Sigmoid colon (tissue), 7 donors: ENCODE results near the gene KIF17. TPM values are rescaled to one million over a fixed set of nuclear protein-coding genes. Genes with fewer than 3 reads are reported as not detected.

Source experiments
- DNase-seq: peaks from one replicate; pipeline ENCODE4 v3.0.0-alpha.2; 2019
- H3K27ac ChIP-seq, 4 donors: fragments of 200-600 bp; sonication (generic); one replicate each; pipeline ENCODE4 v1.5.1; 2016 to 2019; ENCODE audit warnings: mild to moderate bottlenecking in 1 of 4
- H3K27me3 ChIP-seq, 3 donors: fragments of 200-600 bp; sonication (generic); one replicate each; pipeline ENCODE4 v1.5.1; 2019; ENCODE audit warnings: mild to moderate bottlenecking in 1 of 3
- H3K36me3 ChIP-seq, 4 donors: fragments of 200-600 bp; sonication (generic); one replicate each; pipeline ENCODE4 v1.5.1; 2016 to 2019
- H3K4me1 ChIP-seq, 4 donors: fragments of 200-600 bp; sonication (generic); one replicate each; pipeline ENCODE4 v1.5.1; 2017 to 2019
- H3K4me3 ChIP-seq, 4 donors: fragments of 200-600 bp; sonication (generic); one replicate each; pipeline ENCODE4 v1.5.1; 2017 to 2019; ENCODE audit warnings: mild to moderate bottlenecking in 2 of 4, moderate library complexity in 1 of 4
- H3K9me3 ChIP-seq, 4 donors: fragments of 200-600 bp in 3 of 4; sonication (generic) in 3 of 4; one replicate each; pipeline versions ENCODE4 v1.5.1 to v1.6.1; 2013 to 2019
- EP300 ChIP-seq, 4 donors: sonication (generic); formaldehyde crosslinking; IDR thresholded peaks; one replicate each; pipeline ENCODE4 v1.6.1; 2017; ENCODE audit warnings: antibody characterized with exemption in 4 of 4
- POLR2A ChIP-seq, 2 donors: fragments of 450-650 bp; IDR thresholded peaks; one replicate each; pipeline ENCODE4 v1.6.1; 2016; ENCODE audit warnings: antibody characterized with exemption in 2 of 2, mild to moderate bottlenecking in 2 of 2, moderate library complexity in 2 of 2
- POLR2AphosphoS5 ChIP-seq, 4 donors: sonication (generic); formaldehyde crosslinking; IDR thresholded peaks; one replicate each; pipeline ENCODE4 v1.6.1; 2017; ENCODE audit warnings: antibody characterized with exemption in 4 of 4
- WGBS, 2 donors: extraction: QIAGEN DNeasy Blood & Tissue Kit; methylation state at CpG; one replicate each; pipeline ENCODE4 v1.1.7; 2013; 5-methylcytosine and 5-hydroxymethylcytosine counted together
- intact Hi-C: fragments of 100-400 bp; cut with DNase I; formaldehyde crosslinking; loops from one replicate; pipeline ENCODE4 v1.15.1; 2023
- polyA plus RNA-seq, 3 donors: library from polyadenylated mRNA; stranded (reverse); fragments of 200-250 nt; gene quantifications; one replicate each; pipeline ENCODE4 v1.2.3, GENCODE V29; 2013
- total RNA-seq, 4 donors: library from RNA; depleted of rRNA; stranded (reverse); fragments of >200 nt; gene quantifications; one replicate each; pipeline ENCODE4 v1.1.0, GENCODE V29; 2016
- TF ChIP-seq, protein P1 (sequence below), 4 experiments: fragments of 450-650 bp in 3 of 4; fragments of 200-600 bp in 1 of 4; IDR thresholded peaks; one replicate each; pipeline ENCODE4 v1.5.1; 2016 to 2019; ENCODE audit warnings: antibody characterized with exemption in 4 of 4, mild to moderate bottlenecking in 3 of 4, moderate library complexity in 2 of 4
- donor health status: healthy with polysubstance abuse.
- donor health status: Bipolar disorder and iron deficiency.
- donor health status: healthy.

Gene KIF17
- total and polyA plus RNA-seq, 7 donors, result 0.54 to 2.4 (median 1.4) TPM

DNA sequence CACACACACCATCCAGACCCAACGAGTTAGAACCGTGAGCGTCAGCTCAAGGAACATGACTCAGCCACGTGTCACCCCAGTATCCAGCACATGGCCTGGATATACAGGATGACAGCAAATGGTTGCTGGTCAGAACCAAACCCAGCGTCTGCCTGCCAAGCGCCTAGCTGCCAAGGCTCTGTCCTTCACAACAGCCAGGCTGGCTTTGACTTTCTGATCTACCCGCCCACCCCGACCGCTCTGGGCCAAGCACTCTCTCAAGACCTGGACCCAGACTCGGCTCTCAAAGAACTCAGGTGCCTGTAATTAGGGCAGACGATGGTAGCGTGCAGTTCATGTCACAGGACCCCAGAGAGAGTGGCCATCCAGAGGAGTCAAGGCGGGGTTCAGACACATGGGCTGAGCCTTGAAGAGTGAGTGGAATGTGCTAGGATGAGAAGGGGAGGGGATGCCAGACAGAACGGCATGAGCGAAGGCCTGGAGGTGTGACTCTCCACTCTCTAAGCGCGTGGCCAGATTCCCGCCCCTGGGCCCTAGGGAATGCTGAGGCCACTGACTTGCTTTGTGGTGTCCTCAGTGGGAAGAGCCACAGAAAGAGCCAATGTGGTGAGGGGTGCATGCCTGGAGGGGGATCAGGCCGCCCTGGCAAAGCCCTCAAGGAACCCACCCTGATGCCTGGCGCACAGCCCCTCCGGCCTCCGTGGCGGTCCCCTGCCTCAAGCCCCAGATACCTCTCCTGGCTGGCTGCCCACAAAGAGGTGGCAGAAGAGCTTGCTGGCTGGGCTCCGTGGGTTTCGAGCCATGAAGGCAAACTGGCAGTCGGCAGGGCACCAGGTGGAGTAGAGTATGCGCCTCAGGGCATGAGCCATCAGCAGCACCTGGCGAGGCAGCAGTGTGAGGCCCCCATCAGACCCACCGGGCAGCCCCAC, 7.6 kb upstream of the KIF17 start:
- Histone ChIP-seq H3K36me3 (no peaks in the 10 kb centered on the region), H3K4me3 (no peak overlapping the region), H3K4me1 (no peaks in the 10 kb centered on the region), H3K9me3 (no peaks in the 10 kb centered on the region), H3K27ac (no peak overlapping the region), H3K27me3 (peaks cover 0 to 7% (median 0%) of the 10 kb centered on the region in 3 donors)
- intact Hi-C loops, result no loop called here
- WGBS, 2 donors, result 71 to 84% methylated on average over 29 of the region's 29 CpGs
- TF ChIP-seq POLR2A (IDR thresholded peaks at IDR 0.05) (no peak), EP300 (IDR thresholded peaks at IDR 0.05) (no peak), POLR2AphosphoS5 (IDR thresholded peaks at IDR 0.05) (no peak)
- TF ChIP-seq, protein P1, sequence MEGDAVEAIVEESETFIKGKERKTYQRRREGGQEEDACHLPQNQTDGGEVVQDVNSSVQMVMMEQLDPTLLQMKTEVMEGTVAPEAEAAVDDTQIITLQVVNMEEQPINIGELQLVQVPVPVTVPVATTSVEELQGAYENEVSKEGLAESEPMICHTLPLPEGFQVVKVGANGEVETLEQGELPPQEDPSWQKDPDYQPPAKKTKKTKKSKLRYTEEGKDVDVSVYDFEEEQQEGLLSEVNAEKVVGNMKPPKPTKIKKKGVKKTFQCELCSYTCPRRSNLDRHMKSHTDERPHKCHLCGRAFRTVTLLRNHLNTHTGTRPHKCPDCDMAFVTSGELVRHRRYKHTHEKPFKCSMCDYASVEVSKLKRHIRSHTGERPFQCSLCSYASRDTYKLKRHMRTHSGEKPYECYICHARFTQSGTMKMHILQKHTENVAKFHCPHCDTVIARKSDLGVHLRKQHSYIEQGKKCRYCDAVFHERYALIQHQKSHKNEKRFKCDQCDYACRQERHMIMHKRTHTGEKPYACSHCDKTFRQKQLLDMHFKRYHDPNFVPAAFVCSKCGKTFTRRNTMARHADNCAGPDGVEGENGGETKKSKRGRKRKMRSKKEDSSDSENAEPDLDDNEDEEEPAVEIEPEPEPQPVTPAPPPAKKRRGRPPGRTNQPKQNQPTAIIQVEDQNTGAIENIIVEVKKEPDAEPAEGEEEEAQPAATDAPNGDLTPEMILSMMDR (IDR thresholded peaks at IDR 0.05), result no peak
- peak; percentile 57 for DNase-seq

- Histone ChIP-seq H3K4me1 (no peaks in the 10 kb centered on the region), H3K27me3 (no peaks in the 10 kb centered on the region), H3K36me3 (no peaks in the 10 kb centered on the region), H3K9me3 (no peaks in the 10 kb centered on the region), H3K4me3 (no peak overlapping the region), H3K27ac (no peak overlapping the region)
- peak; percentile 38 for DNase-seq
- WGBS, 2 donors, result 90 to 93% methylated on average over 17 of the region's 17 CpGs
- TF ChIP-seq, protein P1 (IDR thresholded peaks at IDR 0.05), result no peak
- no peak for TF ChIP-seq POLR2A (IDR thresholded peaks at IDR 0.05)
- no peak for TF ChIP-seq POLR2AphosphoS5 (IDR thresholded peaks at IDR 0.05)
- TF ChIP-seq EP300 (IDR thresholded peaks at IDR 0.05), result no peak
- intact Hi-C loops, result no loop called here
Measured at GRCh38 chr1:20724364-20725188, 6.8 kb upstream of the KIF17 start.

DNA sequence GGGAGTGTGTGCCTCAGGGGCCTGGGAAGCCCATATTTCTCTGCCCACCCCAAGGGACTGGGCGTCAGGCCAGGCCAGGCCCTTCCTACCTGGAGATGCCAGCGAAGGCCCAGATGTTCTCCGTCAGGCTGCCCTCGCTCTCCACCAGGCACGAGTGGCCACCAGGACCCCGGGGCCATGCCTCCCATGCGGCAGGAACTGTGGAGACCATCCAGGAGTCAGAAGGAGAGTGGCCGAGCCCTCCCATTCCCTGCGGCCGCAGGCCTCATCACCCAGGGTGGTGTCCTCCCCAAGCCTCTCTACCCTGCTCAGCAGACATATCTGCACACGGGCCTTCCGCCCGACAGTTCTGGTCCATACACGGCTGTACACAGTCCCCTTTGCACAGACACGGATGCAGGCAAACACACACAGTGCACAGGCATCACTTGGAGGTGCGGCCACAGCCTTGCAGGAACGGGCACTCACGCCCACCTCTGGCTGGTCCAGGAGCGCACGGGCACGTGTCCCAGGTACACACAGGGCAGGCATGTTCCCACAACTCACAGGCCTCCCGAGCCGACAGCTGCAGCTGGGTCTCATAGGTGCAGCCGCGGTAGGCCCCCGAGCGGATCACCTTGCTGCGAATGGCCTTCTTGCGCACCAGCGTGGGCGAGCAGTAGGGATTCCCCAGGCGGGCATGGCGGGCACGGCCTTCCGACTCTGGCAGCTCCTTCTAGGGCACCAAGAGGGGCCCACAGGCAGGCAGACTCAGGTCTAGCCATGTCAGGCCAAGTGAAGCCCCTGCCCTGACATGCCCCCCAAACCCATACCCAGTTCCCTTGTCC, 5.9 kb upstream of the KIF17 start:
- no peak overlapping the region for H3K4me3 ChIP-seq
- H3K27ac ChIP-seq, result no peak overlapping the region
- DNase-seq, result peak; percentile 54
- H3K27me3 ChIP-seq, result no peaks in the 10 kb centered on the region
- TF ChIP-seq, protein P1 (IDR thresholded peaks at IDR 0.05), result no peak
- TF ChIP-seq EP300 (IDR thresholded peaks at IDR 0.05), result no peak
- TF ChIP-seq POLR2AphosphoS5 (IDR thresholded peaks at IDR 0.05), result no peak
- no peak for TF ChIP-seq POLR2A (IDR thresholded peaks at IDR 0.05)
- intact Hi-C loops, result no loop called here
- H3K4me1 ChIP-seq, result no peaks in the 10 kb centered on the region
- H3K36me3 ChIP-seq, result no peaks in the 10 kb centered on the region
- 87 to 93% methylated on average over 35 of the region's 35 CpGs for WGBS, 2 donors
- H3K9me3 ChIP-seq, result no peaks in the 10 kb centered on the region

GRCh38 chr1:20723159-20723536, 5.3 kb upstream of the KIF17 start:
- Histone ChIP-seq H3K27me3 (no peaks in the 10 kb centered on the region), H3K36me3 (no peaks in the 10 kb centered on the region), H3K27ac (no peak overlapping the region), H3K9me3 (no peaks in the 10 kb centered on the region), H3K4me3 (no peak overlapping the region), H3K4me1 (peaks cover 0 to 2% (median 1%) of the 10 kb centered on the region in 4 donors)
- TF ChIP-seq EP300 (IDR thresholded peaks at IDR 0.05) (no peak), POLR2AphosphoS5 (IDR thresholded peaks at IDR 0.05) (no peak), POLR2A (IDR thresholded peaks at IDR 0.05) (no peak)
- TF ChIP-seq, protein P1 (IDR thresholded peaks at IDR 0.05), result no peak
- intact Hi-C loops, result no loop called here
- 63 to 78% methylated on average over 4 of the region's 4 CpGs for WGBS, 2 donors
- DNase-seq, result no peak
